ENCODE data around the gene NT5E. TPM values are rescaled to one million over a fixed set of nuclear protein-coding genes. Genes with fewer than 3 reads are reported as not detected.

NT5E gene
- total RNA-seq, 1 donor from 2014 or later = 216 TPM

GRCh38 chr6:85421972-85422371 is 27.9 kb upstream of the NT5E start:
- no peak overlapping the region for H3K4me3 ChIP-seq (ENCODE audit: low read depth, low read length)
- no peak for TF ChIP-seq CTCF (conservative IDR thresholded peaks at IDR 0.05; ENCODE audit: low read depth, low read length)
- no peak for DNase-seq (ENCODE audit: low read depth)

GRCh38 chr6:85422996-85423395 is 26.9 kb upstream of the NT5E start:
- DNase-seq (ENCODE audit: low read depth) = no peak
- no peak overlapping the region for H3K4me3 ChIP-seq (ENCODE audit: low read depth, low read length)
- TF ChIP-seq CTCF (conservative IDR thresholded peaks at IDR 0.05; ENCODE audit: low read depth, low read length) = no peak

GRCh38 chr6:85424981-85425380 is 24.9 kb upstream of the NT5E start:
- no peak for DNase-seq (ENCODE audit: low read depth)
- no peak overlapping the region for H3K4me3 ChIP-seq (ENCODE audit: low read depth, low read length)
- TF ChIP-seq CTCF (conservative IDR thresholded peaks at IDR 0.05; ENCODE audit: low read depth, low read length) = no peak

- no peak for TF ChIP-seq CTCF (conservative IDR thresholded peaks at IDR 0.05; ENCODE audit: low read depth, low read length)
- no peak overlapping the region for H3K4me3 ChIP-seq (ENCODE audit: low read depth, low read length)
- no peak for DNase-seq (ENCODE audit: low read depth)
Measured at GRCh38 chr6:85425997-85426396, 23.9 kb upstream of the NT5E start.

- H3K4me3 ChIP-seq (ENCODE audit: low read depth, low read length) = no peak overlapping the region
- TF ChIP-seq CTCF (conservative IDR thresholded peaks at IDR 0.05; ENCODE audit: low read depth, low read length) = no peak
- no peak for DNase-seq (ENCODE audit: low read depth)
Measured at GRCh38 chr6:85428486-85428885, 21.4 kb upstream of the NT5E start.

GRCh38 chr6:85429346-85429745 is 20.5 kb upstream of the NT5E start:
- no peak overlapping the region for H3K4me3 ChIP-seq (ENCODE audit: low read depth, low read length)
- TF ChIP-seq CTCF (conservative IDR thresholded peaks at IDR 0.05; ENCODE audit: low read depth, low read length) = no peak
- no peak for DNase-seq (ENCODE audit: low read depth)

GRCh38 chr6:85431271-85431670 is 18.6 kb upstream of the NT5E start:
- no peak overlapping the region for H3K4me3 ChIP-seq (ENCODE audit: low read depth, low read length)
- no peak for TF ChIP-seq CTCF (conservative IDR thresholded peaks at IDR 0.05; ENCODE audit: low read depth, low read length)
- DNase-seq (ENCODE audit: low read depth) = no peak

Data from epithelial cell of proximal tubule (primary cell).